Choroid plexus epithelial cell (primary cell): ENCODE data around the gene TLCD2.
"Not testable (repeated sequence)": the region's sequence is repeated elsewhere in the genome, so short reads cannot be mapped to it uniquely, and the experiment has no call there.

ENCODE experiments used
- DNase-seq: peaks from one replicate; pipeline ENCODE4 v3.0.0-alpha.2; 2010; ENCODE audit warnings: low read depth
- H3K4me3 ChIP-seq: 2 replicates; pipeline ENCODE4 v1.5.1; 2011; ENCODE audit warnings: low read depth, mild to moderate bottlenecking, control low read depth, low read length, moderate library complexity
- TF ChIP-seq, protein P1 (sequence below): conservative IDR thresholded peaks from 2 replicates; pipeline ENCODE4 v1.5.1; 2011; ENCODE audit warnings: low read depth, mild to moderate bottlenecking, control low read depth, inconsistent platforms, low read length, moderate library complexity

The TLCD2 gene

DNA sequence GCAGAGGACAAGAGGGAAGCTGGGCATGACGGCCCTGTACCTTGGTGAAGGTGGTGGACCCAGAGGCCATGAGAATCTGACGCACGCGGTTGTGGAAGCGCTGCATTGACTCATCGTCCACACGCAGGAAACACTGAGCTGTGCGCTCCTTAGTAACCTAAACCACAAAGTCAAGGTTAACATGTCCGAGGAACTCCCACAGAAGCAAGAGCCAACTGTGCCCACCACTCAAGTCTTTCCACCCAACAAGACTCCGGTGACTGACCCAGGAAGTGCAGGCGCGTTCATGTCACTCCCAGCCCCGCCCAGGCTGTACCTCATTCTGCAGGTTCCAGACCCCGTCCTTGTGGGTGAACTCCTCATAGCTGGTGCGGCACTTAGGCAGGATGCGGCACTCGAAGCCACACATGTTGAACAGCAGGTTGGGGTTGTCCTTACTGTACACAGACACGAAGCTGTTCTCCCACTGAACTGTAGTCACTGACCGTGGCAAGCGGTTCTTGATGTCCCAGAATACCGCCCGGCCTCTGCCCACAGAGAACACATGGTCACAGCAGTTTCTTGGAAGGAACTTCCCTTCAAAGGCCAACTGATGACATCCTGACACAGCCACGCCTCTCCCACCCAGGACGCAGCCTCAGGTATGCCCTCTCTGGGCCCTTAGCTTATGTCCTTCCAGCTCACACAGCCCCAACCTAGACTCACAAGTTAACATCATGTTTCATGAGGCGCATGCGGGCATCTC, 37.0 kb downstream of the TLCD2 start:
- no peak overlapping the region for H3K4me3 ChIP-seq
- no peak for DNase-seq
- TF ChIP-seq, protein P1, sequence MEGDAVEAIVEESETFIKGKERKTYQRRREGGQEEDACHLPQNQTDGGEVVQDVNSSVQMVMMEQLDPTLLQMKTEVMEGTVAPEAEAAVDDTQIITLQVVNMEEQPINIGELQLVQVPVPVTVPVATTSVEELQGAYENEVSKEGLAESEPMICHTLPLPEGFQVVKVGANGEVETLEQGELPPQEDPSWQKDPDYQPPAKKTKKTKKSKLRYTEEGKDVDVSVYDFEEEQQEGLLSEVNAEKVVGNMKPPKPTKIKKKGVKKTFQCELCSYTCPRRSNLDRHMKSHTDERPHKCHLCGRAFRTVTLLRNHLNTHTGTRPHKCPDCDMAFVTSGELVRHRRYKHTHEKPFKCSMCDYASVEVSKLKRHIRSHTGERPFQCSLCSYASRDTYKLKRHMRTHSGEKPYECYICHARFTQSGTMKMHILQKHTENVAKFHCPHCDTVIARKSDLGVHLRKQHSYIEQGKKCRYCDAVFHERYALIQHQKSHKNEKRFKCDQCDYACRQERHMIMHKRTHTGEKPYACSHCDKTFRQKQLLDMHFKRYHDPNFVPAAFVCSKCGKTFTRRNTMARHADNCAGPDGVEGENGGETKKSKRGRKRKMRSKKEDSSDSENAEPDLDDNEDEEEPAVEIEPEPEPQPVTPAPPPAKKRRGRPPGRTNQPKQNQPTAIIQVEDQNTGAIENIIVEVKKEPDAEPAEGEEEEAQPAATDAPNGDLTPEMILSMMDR: no peak

GRCh38 chr17:1663934-1664333, 46.2 kb downstream of the TLCD2 start:
- H3K4me3 ChIP-seq: not testable (repeated sequence)

DNA sequence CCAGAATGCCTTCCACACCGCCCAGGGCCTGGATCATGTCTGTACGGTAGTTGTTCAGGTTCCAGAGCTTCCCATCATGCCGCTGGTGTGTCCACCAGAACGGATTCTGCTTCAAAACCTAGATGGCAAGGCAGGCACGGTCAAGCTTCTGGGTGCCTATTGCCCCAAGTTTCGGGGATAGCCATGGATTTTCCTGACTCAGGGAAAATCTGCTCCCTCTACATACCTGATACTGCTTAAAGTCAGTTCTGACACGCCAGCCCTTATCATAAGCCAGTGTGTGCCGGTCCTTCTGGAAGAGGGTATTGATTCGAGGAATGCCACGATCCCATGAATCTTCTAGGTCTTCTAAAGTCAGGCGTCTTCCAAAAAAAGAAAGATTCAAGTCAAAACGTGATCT, 49.1 kb downstream of the TLCD2 start:
- TF ChIP-seq, protein P1: no peak
- no peak overlapping the region for H3K4me3 ChIP-seq
- DNase-seq: no peak

More at GRCh38 chr17:1663934-1664333, 46.2 kb downstream of the TLCD2 start:
- not testable (repeated sequence) for DNase-seq

GRCh38 chr17:1658100-1658499, 52.1 kb downstream of the TLCD2 start:
- TF ChIP-seq, protein P1: no peak
- no peak for DNase-seq
- H3K4me3 ChIP-seq: no peak overlapping the region

DNA sequence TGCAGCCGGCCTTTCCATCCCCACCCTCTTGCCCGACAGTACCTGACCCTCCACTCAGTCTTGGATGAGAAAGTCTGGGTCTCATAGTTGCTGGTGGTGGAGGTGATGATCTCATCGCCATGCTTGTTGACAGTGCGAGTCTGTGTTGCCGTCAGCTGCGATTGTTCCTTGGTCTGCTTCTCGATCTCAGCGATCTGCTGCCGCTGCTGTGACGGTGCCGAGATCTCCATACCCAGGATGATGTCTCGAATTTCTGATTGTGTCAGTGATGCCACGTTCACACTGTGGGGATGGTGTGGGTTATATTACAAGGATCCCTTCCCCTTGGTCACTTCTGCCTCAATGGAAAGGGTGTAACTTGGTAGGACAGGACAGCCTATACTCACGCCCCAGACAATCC, 56.4 kb downstream of the TLCD2 start:
- H3K4me3 ChIP-seq: no peak overlapping the region
- TF ChIP-seq, protein P1: no peak
- no peak for DNase-seq

GRCh38 chr17:1652794-1653193, 57.4 kb downstream of the TLCD2 start:
- not testable (repeated sequence) for H3K4me3 ChIP-seq, DNase-seq
